ENCODE measurements around the gene LSP1. TPM values are rescaled to one million over a fixed set of nuclear protein-coding genes. Genes with fewer than 3 reads are reported as not detected.

LSP1 gene
- total RNA-seq, 1 donor from 2014 or later = not detected

GRCh38 chr11:1920909-1921573 is 68.2 kb downstream of the LSP1 start:
- Mint-ChIP-seq H3K4me3 (ENCODE audit: low read depth) (no peak overlapping the region), H3K27me3 (peaks cover 14% of the 10 kb centered on the region), H3K4me1 (ENCODE audit: low read depth) (no peaks in the 10 kb centered on the region), H3K27ac (no peak overlapping the region), H3K36me3 (ENCODE audit: insufficient read depth) (no peaks in the 10 kb centered on the region), H3K9me3 (ENCODE audit: low read depth) (no peaks in the 10 kb centered on the region)
- TF ChIP-seq CTCF (IDR thresholded peaks at IDR 0.05; ENCODE audit: unreplicated experiment) = no peak
- DNase-seq (ENCODE audit: low spot score, unreplicated experiment) = no peak

- Mint-ChIP-seq H3K4me1 (ENCODE audit: low read depth) (no peaks in the 10 kb centered on the region), H3K4me3 (ENCODE audit: low read depth) (no peak overlapping the region), H3K9me3 (ENCODE audit: low read depth) (no peaks in the 10 kb centered on the region), H3K27me3 (peaks cover 16% of the 10 kb centered on the region), H3K27ac (no peak overlapping the region), H3K36me3 (ENCODE audit: insufficient read depth) (no peaks in the 10 kb centered on the region)
- no peak for DNase-seq (ENCODE audit: low spot score, unreplicated experiment)
- no peak for TF ChIP-seq CTCF (IDR thresholded peaks at IDR 0.05; ENCODE audit: unreplicated experiment)
Measured at GRCh38 chr11:1921574-1922141, 68.8 kb downstream of the LSP1 start.

GRCh38 chr11:1922481-1923081 is 69.7 kb downstream of the LSP1 start:
- Mint-ChIP-seq H3K27ac (no peak overlapping the region), H3K9me3 (ENCODE audit: low read depth) (no peaks in the 10 kb centered on the region), H3K4me3 (ENCODE audit: low read depth) (no peak overlapping the region), H3K27me3 (peaks cover 17% of the 10 kb centered on the region), H3K36me3 (ENCODE audit: insufficient read depth) (no peaks in the 10 kb centered on the region), H3K4me1 (ENCODE audit: low read depth) (no peaks in the 10 kb centered on the region)
- DNase-seq (ENCODE audit: low spot score, unreplicated experiment) = no peak
- TF ChIP-seq CTCF (IDR thresholded peaks at IDR 0.05; ENCODE audit: unreplicated experiment) = no peak

GRCh38 chr11:1923201-1923956 is 70.5 kb downstream of the LSP1 start:
- H3K9me3 Mint-ChIP-seq (ENCODE audit: low read depth) = no peaks in the 10 kb centered on the region
- H3K27me3 Mint-ChIP-seq = peaks cover 17% of the 10 kb centered on the region
- H3K4me3 Mint-ChIP-seq (ENCODE audit: low read depth) = no peak overlapping the region
- no peaks in the 10 kb centered on the region for H3K36me3 Mint-ChIP-seq (ENCODE audit: insufficient read depth)
- TF ChIP-seq CTCF (IDR thresholded peaks at IDR 0.05; ENCODE audit: unreplicated experiment) = no peak
- no peak overlapping the region for H3K27ac Mint-ChIP-seq
- no peaks in the 10 kb centered on the region for H3K4me1 Mint-ChIP-seq (ENCODE audit: low read depth)
- DNase-seq (ENCODE audit: low spot score, unreplicated experiment) = no peak

- TF ChIP-seq CTCF (IDR thresholded peaks at IDR 0.05; ENCODE audit: unreplicated experiment) = no peak
- Mint-ChIP-seq H3K27ac (no peak overlapping the region), H3K36me3 (ENCODE audit: insufficient read depth) (no peaks in the 10 kb centered on the region), H3K27me3 (peaks cover 17% of the 10 kb centered on the region), H3K4me1 (ENCODE audit: low read depth) (no peaks in the 10 kb centered on the region), H3K4me3 (ENCODE audit: low read depth) (no peak overlapping the region), H3K9me3 (ENCODE audit: low read depth) (no peaks in the 10 kb centered on the region)
- DNase-seq (ENCODE audit: low spot score, unreplicated experiment) = no peak
Measured at GRCh38 chr11:1924181-1924580, 71.3 kb downstream of the LSP1 start.

Data from progenitor cell of endocrine pancreas (in vitro differentiated cells).